Stimulated activated CD4-positive, alpha-beta T cell treated with anti-CD3 and anti-CD28 coated beads, Interleukin-4, amount 100 ng/mL, for 1 hour (primary cell): ENCODE measurements around the gene RIT2.

ENCODE experiments used
- DNase-seq: peaks from one replicate; pipeline ENCODE4 v3.0.0-alpha.2; 2020

The RIT2 gene

GRCh38 chr18:43115076-43115921, at the start of gene RIT2:
TSS of gene RIT2 (minus strand) at chr18:43115685.
- DNase-seq = no peak

GRCh38 chr18:43161528-43161927, 46.0 kb upstream of the RIT2 start:
- no peak for DNase-seq

- no peak for DNase-seq
Measured at GRCh38 chr18:43160509-43160908, 45.0 kb upstream of the RIT2 start.

GRCh38 chr18:43159926-43160325, 44.4 kb upstream of the RIT2 start:
- no peak for DNase-seq

- DNase-seq = no peak
Measured at GRCh38 chr18:43159086-43159770, 43.7 kb upstream of the RIT2 start.

GRCh38 chr18:43158381-43158780, 42.9 kb upstream of the RIT2 start:
- no peak for DNase-seq

- DNase-seq = no peak
Measured at GRCh38 chr18:43155842-43156241, 40.4 kb upstream of the RIT2 start.

GRCh38 chr18:43148231-43148630, 32.7 kb upstream of the RIT2 start:
- DNase-seq = no peak

- DNase-seq = no peak
Measured at GRCh38 chr18:43141208-43141607, 25.7 kb upstream of the RIT2 start.

- DNase-seq = no peak
Measured at GRCh38 chr18:43139288-43139946, 23.9 kb upstream of the RIT2 start.

GRCh38 chr18:43134876-43135275, 19.4 kb upstream of the RIT2 start:
- DNase-seq = no peak

GRCh38 chr18:43130716-43131260, 15.3 kb upstream of the RIT2 start:
- no peak for DNase-seq

GRCh38 chr18:43129946-43130524, 14.6 kb upstream of the RIT2 start:
- DNase-seq = no peak

- DNase-seq = no peak
Measured at GRCh38 chr18:43125471-43125870, 10.0 kb upstream of the RIT2 start.

- DNase-seq = no peak
Measured at GRCh38 chr18:43122955-43123354, 7.5 kb upstream of the RIT2 start.

GRCh38 chr18:43116699-43117294, 1.3 kb upstream of the RIT2 start:
- no peak for DNase-seq

- DNase-seq = no peak
Measured at GRCh38 chr18:43113220-43113895, 2.1 kb downstream of the RIT2 start.

- DNase-seq = no peak
Measured at GRCh38 chr18:43108882-43109281, 6.6 kb downstream of the RIT2 start.

- DNase-seq = no peak
Measured at GRCh38 chr18:43108469-43108868, 7.0 kb downstream of the RIT2 start.

GRCh38 chr18:43093646-43094045, 21.8 kb downstream of the RIT2 start:
- no peak for DNase-seq

- no peak for DNase-seq
Measured at GRCh38 chr18:43092539-43092938, 22.9 kb downstream of the RIT2 start.

- DNase-seq = no peak
Measured at GRCh38 chr18:43081396-43081795, 34.1 kb downstream of the RIT2 start.
